ENCODE data around the gene ATP2B2.

GRCh38 chr3:10374311-10374710 is 131.1 kb downstream of the ATP2B2 start:
- no peak for TF ChIP-seq CTCF (conservative IDR thresholded peaks at IDR 0.05; ENCODE audit: low read length)
- no peak for TF ChIP-seq EZH2phosphoT487 (IDR thresholded peaks at IDR 0.05; ENCODE audit: borderline replicate concordance, low read depth, low read length)
